GM19467 (cell line): ENCODE data around the gene UNC80.
"Not testable (repeated sequence)": the region's sequence is repeated elsewhere in the genome, so short reads cannot be mapped to it uniquely, and the experiment has no call there.

Experiments used
- ATAC-seq: cut with Tn5 transposase; IDR thresholded peaks from one replicate; pipeline ENCODE4 v1.9.1; 2021; ENCODE audit warnings: mild to moderate bottlenecking, moderate library complexity; ENCODE audit not compliant: unreplicated experiment

UNC80 gene

GRCh38 chr2:209771474-209772289 is at the start of gene UNC80:
Gene UNC80, plus strand, starts transcription at chr2:209771832. Its CDS starts 241 bp downstream, at chr2:209772073.
- ATAC-seq = no peak

GRCh38 chr2:209726311-209726710 is 45.3 kb upstream of the UNC80 start:
- no peak for ATAC-seq

- ATAC-seq = no peak
Measured at GRCh38 chr2:209727077-209727476, 44.6 kb upstream of the UNC80 start.

- no peak for ATAC-seq
Measured at GRCh38 chr2:209734805-209735204, 36.8 kb upstream of the UNC80 start.

- ATAC-seq = no peak
Measured at GRCh38 chr2:209741953-209742352, 29.7 kb upstream of the UNC80 start.

GRCh38 chr2:209753020-209753419 is 18.6 kb upstream of the UNC80 start:
- ATAC-seq = no peak

- no peak for ATAC-seq
Measured at GRCh38 chr2:209757163-209757562, 14.5 kb upstream of the UNC80 start.

- no peak for ATAC-seq
Measured at GRCh38 chr2:209761566-209761965, 10.1 kb upstream of the UNC80 start.

GRCh38 chr2:209762563-209762962 is 9.1 kb upstream of the UNC80 start:
- ATAC-seq = no peak

- no peak for ATAC-seq
Measured at GRCh38 chr2:209763106-209763505, 8.5 kb upstream of the UNC80 start.

GRCh38 chr2:209766613-209767012 is 5.0 kb upstream of the UNC80 start:
- no peak for ATAC-seq

GRCh38 chr2:209767316-209767715 is 4.3 kb upstream of the UNC80 start:
- ATAC-seq = no peak

- ATAC-seq = no peak
Measured at GRCh38 chr2:209768557-209768956, 3.1 kb upstream of the UNC80 start.

GRCh38 chr2:209772290-209772685 is 656 bp downstream of the UNC80 start:
- ATAC-seq = no peak

- no peak for ATAC-seq
Measured at GRCh38 chr2:209773377-209773776, 1.7 kb downstream of the UNC80 start.

GRCh38 chr2:209787416-209787815 is 15.8 kb downstream of the UNC80 start:
- ATAC-seq = no peak

- ATAC-seq = no peak
Measured at GRCh38 chr2:209788925-209789324, 17.3 kb downstream of the UNC80 start.

- ATAC-seq = peak; percentile 64
Measured at GRCh38 chr2:209790066-209790728, 18.6 kb downstream of the UNC80 start.

GRCh38 chr2:209791151-209791550 is 19.5 kb downstream of the UNC80 start:
- no peak for ATAC-seq

GRCh38 chr2:209795425-209795824 is 23.8 kb downstream of the UNC80 start:
- not testable (repeated sequence) for ATAC-seq

- no peak for ATAC-seq
Measured at GRCh38 chr2:209805351-209805750, 33.7 kb downstream of the UNC80 start.

GRCh38 chr2:209806318-209806717 is 34.7 kb downstream of the UNC80 start:
- no peak for ATAC-seq
